ENCODE data around the gene MS4A6E. TPM values are rescaled to one million over a fixed set of nuclear protein-coding genes. Genes with fewer than 3 reads are reported as not detected.
"Not testable (repeated sequence)": the region's sequence is repeated elsewhere in the genome, so short reads cannot be mapped to it uniquely, and the experiment has no call there.

Gene MS4A6E, protein sequence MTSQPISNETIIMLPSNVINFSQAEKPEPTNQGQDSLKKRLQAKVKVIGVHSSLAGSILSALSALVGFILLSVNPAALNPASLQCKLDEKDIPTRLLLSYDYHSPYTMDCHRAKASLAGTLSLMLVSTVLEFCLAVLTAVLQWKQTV
- not detected for total RNA-seq

DNA sequence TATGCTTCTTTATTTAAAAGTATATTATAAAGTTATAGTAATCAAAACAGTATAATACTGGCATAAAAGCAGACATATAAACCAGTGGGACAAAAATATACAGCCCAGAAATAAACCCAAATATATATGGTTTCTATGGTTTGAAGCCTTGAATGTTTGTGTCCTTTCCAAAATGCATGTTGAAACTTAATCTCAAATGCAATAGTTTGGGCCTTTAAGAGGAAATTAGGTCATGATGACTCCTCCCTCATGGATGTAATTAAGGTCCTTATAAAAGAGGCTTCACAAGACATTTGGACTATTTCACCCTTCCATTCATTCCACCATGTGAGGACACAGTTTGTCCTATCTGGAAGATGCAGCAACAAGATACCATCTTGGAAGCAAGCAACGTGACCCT, at the start of gene MS4A6E:
MS4A6E (plus strand) TSS at position 301 of the 400 bp plus-strand sequence. CDS start 7,641 bp downstream, outside the sequence.
- no peak for DNase-seq

DNA sequence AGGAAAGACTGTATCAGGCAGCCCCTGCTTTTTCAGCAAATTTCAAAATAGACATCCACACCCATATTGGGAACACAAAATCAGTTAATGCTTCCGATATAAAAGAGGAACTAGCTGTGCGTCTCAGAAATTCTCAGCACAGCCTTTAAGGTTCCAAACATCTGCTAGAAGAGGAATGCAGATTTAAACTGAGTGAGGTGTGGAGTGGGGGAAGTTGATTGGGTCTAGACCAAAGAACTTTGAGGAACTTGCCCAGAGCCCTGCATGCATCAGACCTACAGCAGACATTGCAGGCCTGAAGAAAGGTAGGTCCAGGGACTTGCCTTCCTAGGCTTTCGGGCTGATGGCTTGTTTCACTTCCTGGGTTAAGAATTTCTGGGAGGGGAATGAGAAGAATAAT, 46.6 kb upstream of the MS4A6E start, which contains the start of gene MS4A4A:
MS4A4A (plus strand) TSS at position 255 of the 400 bp plus-strand sequence; CDS start at position 265, 10 bp downstream.
- no peak for DNase-seq

DNA sequence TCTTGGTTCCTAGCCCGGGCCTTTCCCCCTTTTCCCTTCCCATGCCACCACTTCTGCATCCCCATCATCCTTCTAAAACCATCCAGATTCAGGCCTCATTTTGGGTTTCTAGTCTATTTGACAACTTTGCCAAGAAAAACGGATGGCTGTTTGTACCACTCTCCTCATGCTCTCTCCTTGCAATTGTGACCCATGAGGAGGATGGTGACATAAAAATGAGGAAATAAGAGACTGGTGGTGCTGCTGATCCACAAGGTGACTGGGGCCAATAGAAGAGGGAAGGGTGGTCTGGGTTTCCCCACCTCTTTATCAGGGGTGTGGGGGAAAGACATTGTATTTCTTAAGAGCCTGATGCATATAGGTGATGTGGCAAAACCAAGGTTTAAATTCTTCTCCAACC, 45.6 kb upstream of the MS4A6E start:
- DNase-seq: no peak

DNA sequence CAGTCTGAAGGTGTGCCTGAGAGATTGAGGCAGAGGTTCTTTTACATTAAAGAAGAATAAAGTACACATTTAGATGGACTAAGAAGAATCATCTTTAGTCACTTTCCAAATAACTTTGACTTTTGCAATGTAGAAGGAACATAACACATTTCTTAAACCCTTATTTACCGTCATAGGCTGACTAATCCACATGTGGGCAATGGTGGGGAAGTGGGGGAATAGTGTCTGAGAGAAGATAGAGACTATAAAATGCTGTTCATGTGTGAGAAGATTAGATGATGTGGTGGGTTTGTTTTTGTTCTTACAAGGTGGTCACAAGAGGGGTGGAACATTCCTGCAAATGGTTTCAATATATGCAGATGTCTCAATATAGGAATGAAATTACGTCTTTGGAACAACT, 44.8 kb upstream of the MS4A6E start:
- no peak for DNase-seq

DNA sequence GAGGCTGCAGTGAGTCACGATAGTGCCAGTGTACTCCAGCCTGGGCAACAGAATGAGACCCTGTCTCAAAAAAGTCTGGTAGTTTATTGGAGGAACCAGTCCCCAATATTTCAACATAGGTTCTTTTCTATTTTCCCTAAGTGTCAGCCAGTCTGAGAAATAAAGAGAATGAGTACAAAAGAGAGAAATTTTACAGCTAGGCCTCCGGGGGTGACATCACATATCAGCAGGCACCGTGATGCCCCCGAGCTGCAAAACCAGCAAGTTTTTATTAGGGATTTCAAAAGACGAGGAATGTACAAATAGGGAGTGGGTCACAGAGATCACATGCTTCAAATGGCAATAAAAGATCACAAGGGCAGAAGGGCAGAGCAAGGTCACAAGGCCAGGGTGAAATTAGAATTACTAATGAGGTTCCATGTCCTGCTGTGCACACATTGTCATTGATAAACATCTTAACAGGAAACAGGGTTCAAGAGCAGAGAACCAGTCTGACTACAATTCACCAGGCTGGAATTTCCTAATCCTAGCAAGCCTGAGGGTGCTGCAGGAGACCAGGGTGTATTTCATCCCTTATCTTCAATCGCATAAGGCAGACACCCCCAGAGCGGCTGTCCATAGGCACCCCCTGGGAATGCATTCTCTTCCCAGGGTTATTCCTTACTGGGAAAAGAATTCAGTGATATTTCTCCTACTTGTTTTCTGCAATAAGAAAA, 41.5 kb upstream of the MS4A6E start:
- DNase-seq: not testable (repeated sequence)

DNA sequence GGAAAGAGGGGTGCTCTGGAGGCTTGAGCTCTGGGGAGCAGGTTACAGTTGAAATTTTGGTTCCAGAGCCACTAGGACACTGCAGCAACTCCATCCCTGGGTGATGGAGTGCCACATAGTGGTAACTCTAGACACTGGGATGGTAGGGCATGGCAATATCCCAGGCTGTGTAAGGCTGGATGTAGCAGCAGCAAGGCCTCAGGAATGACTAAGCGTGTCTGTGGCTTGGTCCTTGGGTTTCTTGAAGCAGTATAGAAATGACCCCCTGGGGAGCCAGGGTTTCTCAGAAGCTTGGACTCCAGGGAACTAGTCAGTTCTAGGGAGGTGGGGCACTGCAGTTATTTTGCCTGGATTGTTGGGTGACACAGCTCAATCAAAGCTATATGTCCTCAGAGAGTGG, 38.5 kb upstream of the MS4A6E start:
- no peak for DNase-seq

DNA sequence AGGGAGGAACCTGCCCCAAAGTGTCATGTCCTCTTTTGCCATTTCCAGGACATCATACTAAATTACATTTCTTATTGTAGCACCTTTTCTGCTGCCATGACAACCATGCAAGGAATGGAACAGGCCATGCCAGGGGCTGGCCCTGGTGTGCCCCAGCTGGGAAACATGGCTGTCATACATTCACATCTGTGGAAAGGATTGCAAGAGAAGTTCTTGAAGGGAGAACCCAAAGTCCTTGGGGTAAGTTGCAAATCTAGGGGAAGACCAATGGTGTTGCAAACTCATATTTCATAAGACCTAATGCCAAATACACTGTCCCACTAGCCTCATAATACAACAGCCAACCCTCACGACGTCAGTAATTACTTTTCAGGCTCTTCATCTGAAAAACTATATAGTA, 34.9 kb upstream of the MS4A6E start:
- DNase-seq: no peak

DNA sequence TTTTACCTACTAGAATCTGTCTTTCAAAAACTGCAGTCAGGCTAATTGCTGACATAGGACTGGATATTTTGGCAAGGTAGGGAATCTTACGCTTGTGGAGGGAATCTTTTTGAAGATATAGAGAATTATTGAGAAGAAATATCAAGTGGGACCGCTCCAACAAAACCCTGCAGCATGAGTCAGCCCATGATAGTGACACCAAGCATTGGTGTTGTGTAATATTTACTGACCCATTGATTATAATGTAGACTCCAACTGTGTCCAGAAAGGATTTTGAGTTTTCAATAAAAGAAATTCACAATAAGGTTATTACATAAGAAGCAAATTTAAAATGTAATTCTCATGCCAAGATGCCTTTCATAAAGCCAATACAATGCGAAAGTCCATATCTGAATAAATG, 25.9 kb upstream of the MS4A6E start:
- DNase-seq: no peak

DNA sequence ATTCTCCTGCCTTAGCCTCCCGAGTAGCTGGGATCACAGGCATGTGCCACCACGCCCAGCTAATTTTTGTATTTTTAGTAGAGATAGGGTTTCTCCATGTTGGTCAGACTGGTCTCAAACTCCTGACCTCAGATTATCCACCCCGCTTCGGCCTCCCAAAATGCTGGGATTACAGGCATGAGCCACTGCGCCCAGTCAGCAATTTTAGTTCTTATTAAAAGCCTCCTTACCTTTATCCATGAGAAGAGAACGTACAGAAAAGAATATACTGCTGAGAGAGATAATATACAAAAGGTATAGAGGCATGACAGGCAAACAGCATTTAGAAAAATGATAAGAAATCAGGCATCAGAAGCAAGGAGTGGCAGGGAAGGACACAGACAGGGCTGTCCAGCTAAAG, 25.2 kb upstream of the MS4A6E start:
- not testable (repeated sequence) for DNase-seq

DNA sequence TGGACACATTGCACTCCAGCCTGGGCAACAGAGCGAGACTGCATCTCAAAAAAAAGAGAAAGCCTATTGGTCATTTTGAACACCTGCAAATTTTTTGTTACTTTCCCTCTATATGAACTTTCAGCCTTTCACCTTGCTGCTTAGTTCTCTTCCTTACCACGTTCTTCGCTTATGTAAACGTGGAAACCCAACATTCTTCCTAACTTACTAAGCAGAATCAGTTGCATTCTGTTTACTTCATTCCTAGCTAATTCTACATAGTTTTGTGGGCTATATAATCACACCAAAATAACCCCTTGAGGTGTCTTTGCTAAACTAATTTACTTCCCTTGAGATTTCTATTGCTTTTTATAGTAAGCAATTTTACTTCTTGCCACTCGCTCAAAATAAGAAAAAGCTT, 23.4 kb upstream of the MS4A6E start:
- no peak for DNase-seq

DNA sequence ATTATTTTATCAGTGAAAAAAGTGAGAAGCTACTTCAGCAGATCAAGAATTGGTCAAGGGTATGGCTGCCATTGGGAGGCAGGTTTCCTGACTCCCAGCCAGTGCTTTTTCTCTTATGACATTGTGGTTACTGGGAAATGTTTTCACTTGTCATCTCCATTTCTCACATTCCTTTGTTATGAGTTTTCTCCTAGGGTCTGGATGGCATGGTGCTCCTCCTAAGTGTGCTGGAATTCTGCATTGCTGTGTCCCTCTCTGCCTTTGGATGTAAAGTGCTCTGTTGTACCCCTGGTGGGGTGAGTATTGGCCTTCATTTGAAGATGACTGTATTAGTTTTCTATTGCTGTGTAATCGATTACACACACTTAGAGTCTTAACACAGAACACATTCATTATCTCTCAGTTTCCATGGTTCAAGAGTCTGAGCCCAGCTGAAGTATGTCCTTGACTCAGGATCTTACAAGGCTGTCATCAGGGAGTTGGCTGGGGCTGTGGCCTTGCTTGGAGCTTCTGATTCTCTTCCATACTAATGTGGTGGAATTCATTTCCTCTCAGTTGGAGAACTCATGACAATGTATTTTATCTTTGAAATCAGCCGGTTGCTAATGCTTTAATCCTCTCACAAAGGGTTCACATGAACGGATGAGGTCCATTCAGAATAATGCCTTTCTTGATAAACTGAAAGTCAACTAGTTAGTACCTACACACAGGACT, 21.0 kb upstream of the MS4A6E start:
- DNase-seq: no peak

DNA sequence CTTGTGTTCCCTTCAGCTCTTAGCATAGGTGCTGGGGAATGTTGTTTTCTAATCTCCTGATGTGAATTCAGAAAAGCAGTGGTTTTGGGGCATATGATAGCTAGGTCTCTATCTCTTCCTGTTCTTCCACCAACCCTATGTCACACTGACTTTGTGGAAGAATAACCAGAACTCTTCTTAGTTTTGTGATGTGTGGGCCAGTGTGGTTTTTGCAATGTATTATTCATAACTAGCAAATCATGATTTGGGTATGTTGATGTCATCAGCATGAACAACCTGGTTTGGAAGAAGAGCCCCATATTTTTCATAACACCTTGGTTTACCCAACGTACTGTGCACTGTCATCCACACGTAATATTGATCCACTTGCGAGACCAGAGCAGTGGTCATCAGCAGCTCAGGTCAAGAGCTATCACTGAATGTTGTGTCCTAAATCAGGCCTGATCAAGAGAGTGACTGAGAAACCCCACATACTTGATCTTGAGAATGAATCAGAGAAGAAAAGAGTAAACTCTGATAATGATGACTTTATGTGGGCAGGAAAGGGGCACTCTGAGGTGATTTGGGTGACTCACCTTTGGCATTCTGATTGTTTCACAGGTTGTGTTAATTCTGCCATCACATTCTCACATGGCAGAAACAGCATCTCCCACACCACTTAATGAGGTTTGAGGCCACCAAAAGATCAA, 19.4 kb upstream of the MS4A6E start:
- no peak for DNase-seq

DNA sequence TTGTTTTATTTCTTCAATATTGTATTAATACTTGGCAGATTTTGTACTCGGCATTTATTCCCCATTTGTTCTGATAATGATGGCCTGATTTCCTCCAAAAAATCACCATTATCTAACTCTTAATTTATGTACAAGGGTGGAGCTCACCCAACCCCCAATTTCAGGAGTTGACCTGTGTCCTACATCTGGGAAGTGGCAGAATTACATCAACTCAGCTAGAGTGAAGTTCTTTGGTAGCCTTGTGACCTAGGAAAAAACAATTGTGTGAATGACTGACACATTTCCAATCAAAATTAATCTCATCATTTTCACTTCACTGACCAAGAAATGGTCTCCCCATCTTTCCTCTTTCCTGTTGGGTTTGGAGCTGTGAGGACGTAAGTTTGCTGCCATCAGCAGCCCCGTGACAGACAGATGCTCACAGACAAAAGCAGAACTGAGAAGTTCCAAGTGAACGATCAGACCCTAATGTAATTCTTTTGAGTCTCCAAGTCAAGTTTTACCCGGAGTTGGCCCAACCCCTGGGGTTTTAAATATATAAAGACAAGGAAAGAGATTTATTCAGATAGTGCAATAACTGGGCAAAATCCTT, 16.6 kb upstream of the MS4A6E start:
- no peak for DNase-seq

DNA sequence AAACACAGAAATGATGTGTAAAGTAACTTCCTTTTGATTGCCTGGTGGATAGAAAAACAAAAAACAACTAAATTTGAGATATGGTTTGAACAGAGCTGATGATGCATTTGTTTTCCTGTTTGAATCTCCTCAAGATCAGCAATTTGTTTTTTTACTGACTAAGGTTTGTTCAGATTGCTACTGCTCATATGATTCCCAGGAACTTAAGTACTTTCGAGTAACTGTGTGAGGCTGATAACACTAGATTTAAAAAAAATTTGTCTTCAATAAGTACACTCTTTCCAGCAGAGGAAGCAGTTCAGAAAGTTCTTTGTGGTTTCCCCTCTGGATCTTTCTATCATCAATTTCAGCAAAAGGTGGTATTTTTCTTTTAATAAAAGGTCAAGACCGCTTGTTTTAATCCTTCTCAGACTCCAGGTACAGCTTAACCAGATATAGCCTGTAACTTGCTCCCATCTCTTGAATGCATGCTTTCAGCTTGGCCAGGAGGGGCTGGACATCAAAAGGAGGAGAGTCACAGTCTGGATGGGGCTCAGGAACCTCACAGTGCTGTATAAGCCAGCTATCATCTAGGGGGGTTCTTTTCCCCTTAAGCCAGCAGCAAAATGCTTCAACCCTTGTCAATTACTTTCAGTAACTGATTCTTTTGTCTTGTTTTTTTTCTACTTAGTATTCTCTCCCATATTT, 12.3 kb upstream of the MS4A6E start:
- no peak for DNase-seq

DNA sequence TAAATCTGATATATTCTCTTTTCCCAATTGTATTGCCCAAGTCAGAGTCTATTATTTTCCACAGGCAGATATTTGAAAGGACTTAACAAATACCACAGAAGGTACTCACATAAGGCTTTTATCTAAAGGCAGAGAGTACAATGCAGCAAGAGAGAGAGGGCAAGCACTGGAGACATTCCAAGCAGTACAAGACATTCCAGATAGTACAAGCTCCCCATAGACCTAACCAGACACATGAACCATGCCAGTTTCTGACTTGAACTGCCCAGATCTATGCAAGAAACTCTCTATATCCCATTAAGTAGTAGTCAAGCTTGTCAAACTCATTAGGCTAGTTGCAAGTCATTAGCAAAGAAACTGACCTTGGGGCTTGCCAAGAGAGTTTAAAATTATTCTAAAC, 11.2 kb upstream of the MS4A6E start:
- DNase-seq: no peak

DNA sequence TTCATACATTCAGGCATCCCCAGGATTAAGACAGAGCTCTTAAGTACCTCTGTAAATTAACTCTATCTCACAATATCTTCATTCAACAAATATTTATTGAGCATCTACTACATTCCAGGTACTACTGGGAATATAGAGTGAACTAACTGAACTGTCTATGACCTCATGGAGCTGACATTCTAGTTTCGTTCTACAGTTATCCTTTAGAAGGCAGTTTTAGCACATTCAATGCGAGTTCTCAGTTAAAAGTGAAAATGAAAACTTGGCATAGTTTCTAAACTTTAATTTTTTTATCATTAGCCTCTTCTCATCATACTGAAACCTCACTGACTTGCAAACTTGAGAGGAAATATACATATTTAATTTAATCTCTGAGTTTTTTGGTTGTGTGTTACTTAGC, 10.7 kb upstream of the MS4A6E start:
- no peak for DNase-seq

DNA sequence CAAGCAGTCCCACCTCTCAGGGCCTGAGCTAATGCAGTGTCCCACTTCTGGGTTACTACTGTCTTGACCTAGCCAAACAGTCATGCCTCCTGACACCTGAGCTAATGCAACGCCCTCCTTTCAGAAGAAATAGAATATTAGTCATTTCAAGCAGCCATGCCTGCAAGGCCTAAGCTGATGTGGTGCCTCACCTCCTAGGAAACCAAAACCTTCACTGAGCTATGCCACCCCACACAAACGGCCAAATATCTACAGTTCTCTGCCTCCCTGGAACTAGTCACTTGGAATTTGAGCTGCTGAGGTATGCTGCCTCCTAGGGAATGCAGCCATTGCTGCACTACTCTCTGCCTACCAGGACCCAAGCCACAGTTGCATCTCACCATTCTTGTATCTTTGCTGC, 8.3 kb upstream of the MS4A6E start:
- DNase-seq: no peak

DNA sequence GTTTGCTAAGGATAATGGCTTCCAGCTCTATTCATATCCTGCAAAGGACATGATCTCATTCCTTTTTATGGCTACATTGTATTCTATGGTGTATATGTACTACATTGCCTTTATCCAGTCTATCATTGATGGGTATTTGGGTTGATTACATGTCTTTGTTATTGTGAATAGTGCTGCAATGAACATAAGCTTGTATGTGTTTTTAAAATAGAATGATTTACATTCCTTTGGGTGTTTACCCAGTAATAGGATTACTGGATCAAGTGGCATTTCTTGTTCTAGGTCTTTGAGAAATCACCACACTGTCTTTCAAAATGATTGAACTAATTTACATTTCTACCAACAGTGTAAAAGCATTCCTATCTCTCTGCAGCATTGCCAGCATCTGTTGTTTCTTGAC, 6.0 kb upstream of the MS4A6E start:
- DNase-seq: no peak

DNA sequence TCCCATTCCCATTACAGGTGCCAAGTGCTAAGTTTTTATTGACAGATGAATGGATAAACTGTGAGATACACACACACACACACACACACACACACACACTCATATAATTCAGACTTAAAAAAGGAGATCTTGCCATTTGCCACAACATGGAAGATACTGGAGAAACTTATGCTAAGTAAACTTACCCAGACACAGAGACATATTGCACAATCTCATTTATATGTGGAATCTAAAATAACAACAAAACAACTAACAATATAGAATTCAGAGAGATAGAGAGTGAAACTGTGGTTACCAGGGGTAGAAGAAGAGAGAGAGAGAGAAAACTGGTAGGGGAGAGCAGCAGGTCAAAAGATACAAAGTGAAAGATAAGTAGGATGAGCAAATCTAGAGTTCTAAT, 1.4 kb downstream of the MS4A6E start:
- no peak for DNase-seq

DNA sequence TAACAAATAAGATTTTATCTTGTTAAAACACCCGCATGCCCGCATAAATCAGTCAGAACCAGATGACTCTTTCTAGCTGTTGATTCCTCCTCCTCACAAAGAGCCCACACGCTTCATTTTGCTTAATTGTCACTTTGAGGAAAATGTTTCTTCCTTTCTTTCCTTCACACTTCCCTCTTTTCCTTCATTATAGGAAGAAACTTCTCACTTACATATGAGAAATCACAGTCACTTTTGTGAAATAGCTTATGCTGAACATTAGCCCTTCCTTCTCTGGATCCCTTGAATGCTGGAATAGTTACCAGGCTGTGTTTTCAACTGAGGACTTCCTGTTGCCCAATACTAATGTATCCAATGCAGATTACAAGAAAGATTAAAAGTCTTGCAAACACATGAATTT, 5.8 kb downstream of the MS4A6E start:
- DNase-seq: no peak

DNA sequence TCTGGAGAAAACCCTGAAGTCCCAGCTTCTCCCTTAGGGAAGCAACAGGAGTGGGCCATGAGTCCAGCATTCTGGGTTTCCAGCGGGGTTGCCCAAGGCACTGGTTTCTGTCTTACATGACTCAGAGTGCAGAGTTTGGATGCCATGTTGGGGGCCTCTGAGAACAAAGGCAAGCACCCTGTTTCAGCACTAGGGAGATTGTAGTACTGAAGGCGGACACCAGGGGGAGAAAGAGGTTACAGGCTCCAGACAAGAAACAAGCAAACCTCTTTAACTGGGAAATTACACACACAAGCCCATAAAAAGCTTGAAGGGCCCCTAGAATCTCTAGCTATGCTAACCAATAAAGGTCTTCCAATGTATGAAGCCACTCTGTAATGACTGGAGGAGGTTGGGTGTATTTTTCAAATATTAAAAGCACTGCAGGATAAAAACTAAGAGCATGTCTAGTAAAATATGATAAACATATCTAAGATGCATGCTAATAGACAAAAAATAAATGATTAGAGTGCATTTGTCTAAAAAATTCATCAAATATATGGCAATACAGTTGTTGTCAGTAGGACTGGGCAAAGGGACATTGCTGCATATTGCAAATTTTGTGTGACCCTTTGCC, 7.1 kb downstream of the MS4A6E start:
- no peak for DNase-seq

Data from skin of body (tissue), 2 donors.